ENCODE data around the gene VSIG4.

- TF ChIP-seq CTCF (conservative IDR thresholded peaks at IDR 0.05; ENCODE audit: low read length) (no peak), EZH2phosphoT487 (IDR thresholded peaks at IDR 0.05; ENCODE audit: borderline replicate concordance) (no peak)
These were observed 40.2 kb downstream of the VSIG4 start for GRCh38 chrX:65999563-66000148.

Measured in Loucy (cell line).